ENCODE data around the gene TMEM184A. TPM values are rescaled to one million over a fixed set of nuclear protein-coding genes. Genes with fewer than 3 reads are reported as not detected.
A peak's percentile ranks its signal among the peaks of the same experiment; 100 is the strongest.

The TMEM184A gene
- total and polyA plus RNA-seq, 2 donors (not counting 1 experiment from before 2014, with no cell fraction given), result not detected

- DNase-seq, result peak; percentile 24
- peak overlapping the region; percentile 78 to 84 for H3K27ac ChIP-seq (ENCODE audit: low read length in 2 of 2)
- intact Hi-C loops (cut with micrococcal nuclease), result no loop called here
- ChIA-PET CTCF (interaction anchor here (0.7 to 2.0 kb wide), 2 partner anchors 15 to 27 kb away, joined by 3 to 10 read pairs; no protein-coding TSS in a partner anchor), POLR2A (interaction anchor here (1.2 kb wide), 1 partner anchor 21 kb away, joined by 3 read pairs; no protein-coding TSS in a partner anchor)
- Mint-ChIP-seq H3K9me3 (ENCODE audit: insufficient read depth) (no peaks in the 10 kb centered on the region), H3K4me1 (peaks cover 30% of the 10 kb centered on the region), H3K27me3 (no peaks in the 10 kb centered on the region), H3K27ac (peak overlapping the region; percentile 94), H3K4me3 (peak overlapping the region; percentile 92)
- H3K4me2 ChIP-seq (replicated peaks; ENCODE audit: low read depth, low read length, poor library complexity, severe bottlenecking), result peak overlapping the region; percentile 97
- peaks cover 76% of the 10 kb centered on the region for H4K20me1 ChIP-seq (ENCODE audit: control insufficient read depth, insufficient read depth, low read length, poor library complexity, severe bottlenecking)
- WGBS (ENCODE audit: insufficient coverage), result 61% methylated on average over 24 of the region's 24 CpGs
- no peak overlapping the region for H3K4me3 ChIP-seq (ENCODE audit: control extremely low read depth in 1 of 5, extremely low read depth in 1 of 5, insufficient read depth in 1 of 5, low read depth in 2 of 5, low read length in 4 of 5)
- H3K4me1 ChIP-seq (ENCODE audit: control insufficient read depth in 2 of 2, insufficient read depth in 2 of 2, low read length in 2 of 2), result peaks cover 24 to 38% of the 10 kb centered on the region in 2 donors
- no peak overlapping the region for H3K9ac ChIP-seq (ENCODE audit: low read length)
- peaks cover 0 to 24% of the 10 kb centered on the region in 2 experiments for H3K36me3 ChIP-seq (replicated peaks in 1 of 2; ENCODE audit: control extremely low read depth in 1 of 2, control insufficient read depth in 1 of 2, extremely low read depth in 1 of 2, insufficient read depth in 2 of 2, low read length in 1 of 2)
- TF ChIP-seq CTCF (IDR thresholded peaks at IDR 0.05), result no peak
- no peak for TF ChIP-seq EZH2 (IDR thresholded peaks at IDR 0.05; ENCODE audit: borderline replicate concordance, insufficient read depth, low read depth, low read length, poor library complexity, severe bottlenecking)
- H3K9me3 ChIP-seq (ENCODE audit: control extremely low read depth in 1 of 3, control insufficient read depth in 2 of 3, insufficient read depth in 1 of 3, low read length in 2 of 3), result no peaks in the 10 kb centered on the region
- H2AFZ ChIP-seq (ENCODE audit: insufficient read depth, low read depth, low read length, poor library complexity, severe bottlenecking), result no peak overlapping the region
- no peaks in the 10 kb centered on the region for H3K27me3 ChIP-seq (replicated peaks in 1 of 4; ENCODE audit: control extremely low read depth in 1 of 4, control insufficient read depth in 3 of 4, insufficient read depth in 4 of 4, low read length in 3 of 4)
- no peak for ATAC-seq (ENCODE audit: low read depth)
- peaks cover 80% of the 10 kb centered on the region for H3K79me2 ChIP-seq (ENCODE audit: control insufficient read depth, insufficient read depth, low read length)
Measured at GRCh38 chr7:1533547-1534329, 22.3 kb downstream of the TMEM184A start.

DNA sequence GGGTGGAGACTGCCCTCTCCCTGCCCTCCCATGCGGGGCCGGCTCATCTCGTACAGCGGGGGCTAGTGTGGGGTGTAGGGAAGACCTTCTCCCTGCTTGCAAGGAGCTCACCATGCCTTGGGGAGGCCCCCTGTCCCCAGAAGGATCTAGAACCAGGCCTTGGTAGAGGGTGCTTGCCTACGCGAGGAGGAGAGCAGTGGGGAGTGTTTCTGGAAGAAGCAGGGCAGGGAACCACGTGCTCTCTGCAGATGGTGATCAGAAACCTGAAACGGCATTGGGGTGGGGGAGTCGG, 22.8 kb downstream of the TMEM184A start:
- no peaks in the 10 kb centered on the region for H3K9me3 ChIP-seq (ENCODE audit: control extremely low read depth in 1 of 3, control insufficient read depth in 2 of 3, insufficient read depth in 1 of 3, low read length in 2 of 3)
- H3K4me3 ChIP-seq (ENCODE audit: control extremely low read depth in 1 of 5, extremely low read depth in 1 of 5, insufficient read depth in 1 of 5, low read depth in 2 of 5, low read length in 4 of 5), result peak overlapping the region; percentile 56 to 73 (median 61)
- intact Hi-C loops (cut with micrococcal nuclease), result no loop called here
- ATAC-seq (ENCODE audit: low read depth), result no peak
- Mint-ChIP-seq H3K27ac (peak overlapping the region; percentile 94), H3K4me3 (peak overlapping the region; percentile 92), H3K4me1 (peaks cover 30% of the 10 kb centered on the region), H3K9me3 (ENCODE audit: insufficient read depth) (no peaks in the 10 kb centered on the region), H3K27me3 (no peaks in the 10 kb centered on the region)
- 7% methylated on average over 6 of the region's 9 CpGs for WGBS (ENCODE audit: insufficient coverage)
- peak overlapping the region; percentile 97 for H3K4me2 ChIP-seq (replicated peaks; ENCODE audit: low read depth, low read length, poor library complexity, severe bottlenecking)
- peak overlapping the region; percentile 78 to 84 for H3K27ac ChIP-seq (ENCODE audit: low read length in 2 of 2)
- CTCF ChIA-PET, result interaction anchor here (0.7 to 2.0 kb wide), 3 partner anchors 15 to 26 kb away, joined by 3 to 10 read pairs (median 3); no protein-coding TSS in a partner anchor
- H3K36me3 ChIP-seq (replicated peaks in 1 of 2; ENCODE audit: control extremely low read depth in 1 of 2, control insufficient read depth in 1 of 2, extremely low read depth in 1 of 2, insufficient read depth in 2 of 2, low read length in 1 of 2), result peaks cover 0 to 24% of the 10 kb centered on the region in 2 experiments
- peaks cover 80% of the 10 kb centered on the region for H3K79me2 ChIP-seq (ENCODE audit: control insufficient read depth, insufficient read depth, low read length)
- H2AFZ ChIP-seq (ENCODE audit: insufficient read depth, low read depth, low read length, poor library complexity, severe bottlenecking), result no peak overlapping the region
- no peaks in the 10 kb centered on the region for H3K27me3 ChIP-seq (replicated peaks in 1 of 4; ENCODE audit: control extremely low read depth in 1 of 4, control insufficient read depth in 3 of 4, insufficient read depth in 4 of 4, low read length in 3 of 4)
- H3K9ac ChIP-seq (ENCODE audit: low read length), result peak overlapping the region; percentile 72
- H3K4me1 ChIP-seq (ENCODE audit: control insufficient read depth in 2 of 2, insufficient read depth in 2 of 2, low read length in 2 of 2), result peaks cover 24 to 38% of the 10 kb centered on the region in 2 donors
- POLR2A ChIA-PET, result interaction anchor here (1.2 to 1.5 kb wide), 2 partner anchors 20 to 23 kb away, joined by 3 read pairs; partner anchors contain the start of gene TMEM184A
- TF ChIP-seq CTCF (IDR thresholded peaks at IDR 0.05) (no peak), EZH2 (IDR thresholded peaks at IDR 0.05; ENCODE audit: borderline replicate concordance, insufficient read depth, low read depth, low read length, poor library complexity, severe bottlenecking) (no peak)
- peaks cover 71% of the 10 kb centered on the region for H4K20me1 ChIP-seq (ENCODE audit: control insufficient read depth, insufficient read depth, low read length, poor library complexity, severe bottlenecking)
- DNase-seq, result no peak

Data from B cell (primary cell).